Stimulated activated naive B cell treated with anti-CD40 and anti-IgM and Interleukin-4, amounts not matched to agents 10 μg/mL and 1 μg/mL and 100 μg/mL, for 72 hours (primary cell): ENCODE results near the gene MAEA.

Experiments used
- ATAC-seq, 2 donors: fragments of 150-1000 bp; cut with Tn5 transposase; replicated peaks; 2 replicates each; pipeline ENCODE4 v1.10.0; 2021; ENCODE audit warnings: moderate library complexity in 1 of 2
- DNase-seq: peaks from one replicate; pipeline ENCODE4 v3.0.0; 2021
- H3K27ac Mint-ChIP-seq: one replicate; pipeline ENCODE4 v1.8.0; 2022; ENCODE audit warnings: mild to moderate bottlenecking, mixed read lengths
- H3K27me3 Mint-ChIP-seq, 2 donors: one replicate each; pipeline ENCODE4 v1.8.0; 2022; ENCODE audit warnings: mixed read lengths in 2 of 2
- H3K36me3 Mint-ChIP-seq, 2 donors: one replicate each; pipeline ENCODE4 v1.8.0; 2022; ENCODE audit warnings: mixed read lengths in 2 of 2, mild to moderate bottlenecking in 1 of 2
- H3K4me1 Mint-ChIP-seq, 2 donors: one replicate each; pipeline ENCODE4 v1.8.0; 2022; ENCODE audit warnings: mixed read lengths in 2 of 2, mild to moderate bottlenecking in 1 of 2
- H3K4me3 Mint-ChIP-seq, 2 donors: one replicate each; pipeline ENCODE4 v1.8.0; 2022; ENCODE audit warnings: mild to moderate bottlenecking in 2 of 2, mixed read lengths in 2 of 2, moderate library complexity in 1 of 2
- H3K9me3 Mint-ChIP-seq, 2 donors: one replicate each; pipeline ENCODE4 v1.8.0; 2022; ENCODE audit warnings: mixed read lengths in 2 of 2, mild to moderate bottlenecking in 1 of 2

MAEA gene

DNA sequence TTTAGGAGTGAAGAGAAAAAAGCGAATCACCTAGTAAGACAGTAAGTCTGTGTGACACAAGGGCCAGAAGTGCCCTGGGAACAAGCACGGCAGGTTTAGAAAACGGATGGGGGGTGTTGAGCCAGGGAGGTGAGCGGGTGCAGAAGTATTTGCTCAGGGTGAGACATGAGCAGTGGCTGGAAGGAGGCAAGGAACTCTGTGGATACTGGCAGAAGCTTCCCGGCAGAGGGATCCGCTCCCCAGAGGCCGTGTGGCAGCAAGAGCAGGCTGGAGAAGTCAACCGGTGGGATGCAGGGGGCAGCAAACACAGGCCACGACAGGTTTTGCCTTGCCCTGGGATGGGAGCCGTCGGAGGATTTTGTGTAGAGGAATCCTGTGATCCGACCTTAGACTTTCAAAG is 55.0 kb downstream of the MAEA start:
- no peak for ATAC-seq
- Mint-ChIP-seq H3K4me3 (peak overlapping the region; percentile 69 to 90), H3K9me3 (no peaks in the 10 kb centered on the region), H3K27me3 (no peaks in the 10 kb centered on the region), H3K4me1 (peaks cover 21 to 39% of the 10 kb centered on the region in 2 donors), H3K27ac (peak overlapping the region; percentile 49), H3K36me3 (peaks cover 15 to 33% of the 10 kb centered on the region in 2 donors)
- no peak for DNase-seq

- Mint-ChIP-seq H3K27ac (peak overlapping the region; percentile 88), H3K4me3 (peak overlapping the region; percentile 90 to 98), H3K36me3 (peaks cover 9 to 33% of the 10 kb centered on the region in 2 donors), H3K9me3 (no peaks in the 10 kb centered on the region), H3K4me1 (peaks cover 25 to 46% of the 10 kb centered on the region in 2 donors), H3K27me3 (no peaks in the 10 kb centered on the region)
- ATAC-seq (peak; percentile 37 to 38), DNase-seq (no peak)
Measured at GRCh38 chr4:1345903-1346780, 56.5 kb downstream of the MAEA start.

DNA sequence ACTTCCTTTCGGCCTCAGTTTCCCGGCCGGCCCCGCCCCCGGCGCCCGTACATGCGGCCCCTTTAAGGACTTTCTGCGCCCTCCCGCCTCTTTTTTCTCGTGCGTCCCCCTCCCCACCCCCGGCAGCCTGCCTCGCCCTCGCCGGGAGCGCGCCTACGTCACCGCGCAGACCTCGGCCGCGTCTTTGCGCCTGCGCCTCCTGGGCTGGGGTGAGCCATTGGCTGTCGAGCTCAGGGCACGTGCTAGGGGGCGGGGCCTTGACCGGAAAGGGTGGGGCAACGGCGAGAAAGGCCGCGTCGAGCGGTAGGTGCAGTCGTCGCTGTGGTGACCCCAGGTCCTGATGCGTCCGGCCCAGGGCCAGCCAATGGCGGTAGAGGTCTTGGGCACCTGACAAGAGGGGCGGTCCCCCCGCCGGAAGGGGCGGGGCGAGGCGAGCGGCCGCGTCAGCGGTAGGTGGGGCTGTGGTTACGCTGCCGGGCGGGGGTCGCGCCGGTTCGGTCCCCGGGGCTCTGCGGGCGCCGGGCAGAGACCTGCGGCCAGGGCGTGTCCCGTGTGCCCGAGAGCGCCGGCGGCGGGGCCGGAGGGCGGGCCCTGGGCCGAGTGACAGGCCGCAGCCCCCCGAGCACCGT is 57.2 kb downstream of the MAEA start, which contains the start of gene UVSSA:
TSS of gene UVSSA (plus strand) at position 428 of the 629 bp plus-strand sequence. CDS start 884 bp downstream, outside the sequence.
- Mint-ChIP-seq H3K4me1 (peaks cover 29 to 53% of the 10 kb centered on the region in 2 donors), H3K4me3 (peak within 1 kb of the TSS; percentile 90 to 98), H3K36me3 (peaks cover 7 to 26% of the 10 kb centered on the region in 2 donors), H3K9me3 (no peaks in the 10 kb centered on the region), H3K27me3 (no peaks in the 10 kb centered on the region), H3K27ac (peak within 1 kb of the TSS; percentile 97)
- ATAC-seq (peak; percentile 94 to 95), DNase-seq (peak; percentile 100)

DNA sequence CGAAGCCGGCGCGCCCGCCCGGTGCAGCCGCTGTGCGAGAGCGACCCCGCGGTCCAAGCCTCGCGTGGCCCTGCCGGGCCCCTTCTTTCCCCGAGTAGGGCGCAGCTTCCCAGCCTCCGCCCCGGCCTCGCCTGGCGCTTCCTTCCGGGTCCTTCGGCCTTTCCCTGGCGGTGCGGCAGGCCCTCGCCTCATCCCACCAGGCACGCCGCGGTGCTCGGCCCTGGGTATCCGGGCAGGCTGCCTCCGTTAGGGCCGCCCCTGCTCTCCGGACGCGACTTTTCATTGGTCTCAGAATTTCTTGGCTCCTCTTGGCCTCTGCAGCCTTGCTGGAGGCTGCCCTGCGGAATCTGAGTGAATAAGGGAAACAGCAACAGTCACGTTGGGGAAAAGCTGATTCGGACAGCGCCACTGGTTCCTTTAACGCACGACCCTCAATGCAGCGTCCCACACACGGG is 57.7 kb downstream of the MAEA start:
- H3K4me1 Mint-ChIP-seq = peaks cover 29 to 56% of the 10 kb centered on the region in 2 donors
- H3K9me3 Mint-ChIP-seq = no peaks in the 10 kb centered on the region
- H3K27ac Mint-ChIP-seq = peak overlapping the region; percentile 97
- peak overlapping the region; percentile 88 to 90 for H3K4me3 Mint-ChIP-seq
- peak; percentile 61 for DNase-seq
- no peaks in the 10 kb centered on the region for H3K27me3 Mint-ChIP-seq
- H3K36me3 Mint-ChIP-seq = peaks cover 7 to 26% of the 10 kb centered on the region in 2 donors
- ATAC-seq = peak; percentile 41 to 43

DNA sequence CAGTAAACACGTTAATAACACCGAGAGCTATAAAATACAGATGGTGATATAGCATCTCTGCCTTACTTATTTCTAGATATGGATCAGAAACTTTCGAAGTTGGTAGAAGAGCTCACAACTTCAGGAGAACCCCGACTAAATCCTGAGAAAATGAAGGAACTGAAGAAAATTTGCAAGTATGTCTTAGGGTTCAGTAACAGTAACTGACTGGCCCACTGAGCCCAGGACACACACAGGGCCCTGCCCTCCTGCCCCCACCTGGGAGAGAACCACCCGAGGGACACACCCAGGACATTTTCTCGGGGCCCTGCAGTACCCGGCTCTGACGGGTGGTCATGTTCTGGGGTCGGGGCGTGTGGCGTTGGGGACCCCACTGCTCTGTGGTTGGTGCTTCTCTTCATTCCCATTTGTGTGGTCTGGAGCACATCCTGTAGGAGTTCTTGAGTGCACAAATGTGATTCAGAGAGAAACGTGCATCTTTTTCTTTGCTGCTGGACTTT is 58.4 kb downstream of the MAEA start:
- DNase-seq (no peak), ATAC-seq (no peak)
- H3K27ac Mint-ChIP-seq = peak overlapping the region; percentile 97
- peak overlapping the region; percentile 88 to 90 for H3K4me3 Mint-ChIP-seq
- H3K36me3 Mint-ChIP-seq = peaks cover 7 to 26% of the 10 kb centered on the region in 2 donors
- no peaks in the 10 kb centered on the region for H3K27me3 Mint-ChIP-seq
- no peaks in the 10 kb centered on the region for H3K9me3 Mint-ChIP-seq
- peaks cover 29 to 56% of the 10 kb centered on the region in 2 donors for H3K4me1 Mint-ChIP-seq

- Mint-ChIP-seq H3K36me3 (peaks cover 11 to 26% of the 10 kb centered on the region in 2 donors), H3K4me1 (peaks cover 29 to 56% of the 10 kb centered on the region in 2 donors), H3K9me3 (no peaks in the 10 kb centered on the region), H3K27me3 (no peaks in the 10 kb centered on the region), H3K27ac (peak overlapping the region; percentile 59), H3K4me3 (peak overlapping the region; percentile 61 to 90)
- DNase-seq = no peak
- no peak for ATAC-seq
Measured at GRCh38 chr4:1348746-1349145, 59.1 kb downstream of the MAEA start.

DNA sequence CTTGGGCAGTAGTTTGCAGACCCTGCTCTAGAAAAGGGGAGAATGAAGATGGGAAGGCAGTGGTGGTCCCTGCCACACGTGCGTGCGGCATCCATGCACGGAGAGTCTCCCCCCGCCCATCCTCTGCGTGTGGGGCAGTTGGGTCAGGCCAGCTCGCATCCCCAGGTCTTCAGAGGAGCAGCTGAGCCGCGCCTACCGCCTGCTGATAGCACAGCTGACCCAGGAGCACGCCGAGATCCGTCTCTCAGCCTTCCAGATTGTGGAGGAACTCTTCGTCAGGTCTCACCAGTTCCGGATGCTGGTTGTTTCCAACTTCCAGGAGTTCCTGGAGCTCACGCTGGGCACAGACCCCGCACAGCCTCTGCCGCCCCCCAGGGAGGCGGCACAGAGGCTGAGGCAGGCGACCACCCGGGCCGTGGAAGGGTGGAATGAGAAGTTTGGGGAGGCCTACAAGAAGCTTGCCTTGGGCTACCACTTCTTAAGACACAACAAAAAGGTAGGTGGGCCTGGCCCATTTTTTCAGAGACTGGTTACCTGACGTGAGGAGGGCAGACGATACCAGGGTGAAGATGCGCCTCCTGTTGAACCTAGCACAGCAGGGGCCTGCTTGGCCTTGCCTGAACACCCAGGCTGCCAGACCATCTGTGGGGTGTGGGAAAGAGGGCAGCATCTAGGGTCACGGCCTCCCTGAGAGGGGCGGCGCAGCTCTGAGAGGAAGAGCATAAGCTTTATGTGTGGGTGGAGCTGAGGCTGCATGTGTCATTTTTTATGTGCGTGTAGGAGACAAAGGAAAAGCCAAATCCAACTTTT is 59.9 kb downstream of the MAEA start:
- no peak overlapping the region for H3K4me3 Mint-ChIP-seq
- no peak for DNase-seq
- no peak for ATAC-seq
- H3K27me3 Mint-ChIP-seq = no peaks in the 10 kb centered on the region
- peaks cover 29 to 54% of the 10 kb centered on the region in 2 donors for H3K4me1 Mint-ChIP-seq
- H3K27ac Mint-ChIP-seq = no peak overlapping the region
- H3K36me3 Mint-ChIP-seq = peaks cover 11 to 28% of the 10 kb centered on the region in 2 donors
- H3K9me3 Mint-ChIP-seq = no peaks in the 10 kb centered on the region

GRCh38 chr4:1350169-1350520 is 60.5 kb downstream of the MAEA start:
- no peaks in the 10 kb centered on the region for H3K9me3 Mint-ChIP-seq
- DNase-seq (no peak), ATAC-seq (no peak)
- no peak overlapping the region for H3K4me3 Mint-ChIP-seq
- H3K4me1 Mint-ChIP-seq = peaks cover 24 to 48% of the 10 kb centered on the region in 2 donors
- no peak overlapping the region for H3K27ac Mint-ChIP-seq
- H3K36me3 Mint-ChIP-seq = peaks cover 11 to 31% of the 10 kb centered on the region in 2 donors
- no peaks in the 10 kb centered on the region for H3K27me3 Mint-ChIP-seq

GRCh38 chr4:1351854-1352566 is 62.3 kb downstream of the MAEA start:
- DNase-seq = peak; percentile 80
- no peak overlapping the region for H3K4me3 Mint-ChIP-seq

GRCh38 chr4:1352567-1352900 is 62.8 kb downstream of the MAEA start:
- Mint-ChIP-seq H3K9me3 (no peaks in the 10 kb centered on the region), H3K27ac (no peak overlapping the region), H3K36me3 (peaks cover 17 to 36% of the 10 kb centered on the region in 2 donors), H3K4me1 (peaks cover 21 to 39% of the 10 kb centered on the region in 2 donors), H3K4me3 (no peak overlapping the region), H3K27me3 (no peaks in the 10 kb centered on the region)
- no peak for ATAC-seq
- no peak for DNase-seq

More at GRCh38 chr4:1351854-1352566, 62.3 kb downstream of the MAEA start:
- H3K4me1 Mint-ChIP-seq = peaks cover 21 to 39% of the 10 kb centered on the region in 2 donors
- no peaks in the 10 kb centered on the region for H3K27me3 Mint-ChIP-seq
- H3K27ac Mint-ChIP-seq = no peak overlapping the region
- H3K9me3 Mint-ChIP-seq = no peaks in the 10 kb centered on the region
- H3K36me3 Mint-ChIP-seq = peaks cover 17 to 36% of the 10 kb centered on the region in 2 donors
- peak; percentile 44 to 49 for ATAC-seq

- Mint-ChIP-seq H3K4me3 (no peak overlapping the region), H3K36me3 (peaks cover 21 to 40% of the 10 kb centered on the region in 2 donors), H3K4me1 (peaks cover 20 to 30% of the 10 kb centered on the region in 2 donors), H3K27ac (no peak overlapping the region), H3K27me3 (no peaks in the 10 kb centered on the region), H3K9me3 (no peaks in the 10 kb centered on the region)
- no peak for DNase-seq
- ATAC-seq = no peak
Measured at GRCh38 chr4:1353186-1354055, 63.7 kb downstream of the MAEA start.

- ATAC-seq (no peak), DNase-seq (no peak)
- H3K9me3 Mint-ChIP-seq = no peaks in the 10 kb centered on the region
- peaks cover 13 to 21% of the 10 kb centered on the region in 2 donors for H3K4me1 Mint-ChIP-seq
- H3K27ac Mint-ChIP-seq = no peak overlapping the region
- H3K4me3 Mint-ChIP-seq = no peak overlapping the region
- no peaks in the 10 kb centered on the region for H3K27me3 Mint-ChIP-seq
- peaks cover 23 to 31% of the 10 kb centered on the region in 2 donors for H3K36me3 Mint-ChIP-seq
Measured at GRCh38 chr4:1354136-1354982, 64.7 kb downstream of the MAEA start.
